ENCODE results near the gene RXRA.

GRCh38 chr9:134355158-134355557 lies 28.9 kb downstream of the RXRA start:
- TF ChIP-seq MYC (IDR thresholded peaks at IDR 0.05; ENCODE audit: insufficient read depth, insufficient read length, insufficient replicate concordance, low read length, severe bottlenecking) (no peak), RAD21 (IDR thresholded peaks at IDR 0.05; ENCODE audit: insufficient read depth, low read depth, low read length) (no peak), CTCF (IDR thresholded peaks at IDR 0.05 in 2 of 3, conservative IDR thresholded peaks at IDR 0.05 in 1 of 3; ENCODE audit: control insufficient read depth in 2 of 3, extremely low read depth in 1 of 3, insufficient read depth in 1 of 3, low read depth in 3 of 3, low read length in 3 of 3) (no peak), POLR2A (IDR thresholded peaks at IDR 0.05; ENCODE audit: low read depth, low read length) (no peak), NFIC (IDR thresholded peaks at IDR 0.05; ENCODE audit: low read depth, low read length) (no peak), SPI1 (IDR thresholded peaks at IDR 0.05; ENCODE audit: borderline replicate concordance, insufficient read depth, low read depth, low read length) (no peak), SREBF2 (IDR thresholded peaks at IDR 0.05; ENCODE audit: low read length) (no peak), RCOR1 (conservative IDR thresholded peaks at IDR 0.05; ENCODE audit: low read depth, low read length) (no peak), CEBPB (IDR thresholded peaks at IDR 0.05; ENCODE audit: borderline replicate concordance in 1 of 2, low read depth in 2 of 2, low read length in 2 of 2) (no peak), JUND (IDR thresholded peaks at IDR 0.05; ENCODE audit: low read depth, low read length) (no peak), RAD51 (IDR thresholded peaks at IDR 0.05) (no peak), NRF1 (conservative IDR thresholded peaks at IDR 0.05; ENCODE audit: low read depth, low read length) (no peak), POLR2AphosphoS5 (IDR thresholded peaks at IDR 0.05; ENCODE audit: low read length) (no peak)
- TF ChIP-seq, protein P1, sequence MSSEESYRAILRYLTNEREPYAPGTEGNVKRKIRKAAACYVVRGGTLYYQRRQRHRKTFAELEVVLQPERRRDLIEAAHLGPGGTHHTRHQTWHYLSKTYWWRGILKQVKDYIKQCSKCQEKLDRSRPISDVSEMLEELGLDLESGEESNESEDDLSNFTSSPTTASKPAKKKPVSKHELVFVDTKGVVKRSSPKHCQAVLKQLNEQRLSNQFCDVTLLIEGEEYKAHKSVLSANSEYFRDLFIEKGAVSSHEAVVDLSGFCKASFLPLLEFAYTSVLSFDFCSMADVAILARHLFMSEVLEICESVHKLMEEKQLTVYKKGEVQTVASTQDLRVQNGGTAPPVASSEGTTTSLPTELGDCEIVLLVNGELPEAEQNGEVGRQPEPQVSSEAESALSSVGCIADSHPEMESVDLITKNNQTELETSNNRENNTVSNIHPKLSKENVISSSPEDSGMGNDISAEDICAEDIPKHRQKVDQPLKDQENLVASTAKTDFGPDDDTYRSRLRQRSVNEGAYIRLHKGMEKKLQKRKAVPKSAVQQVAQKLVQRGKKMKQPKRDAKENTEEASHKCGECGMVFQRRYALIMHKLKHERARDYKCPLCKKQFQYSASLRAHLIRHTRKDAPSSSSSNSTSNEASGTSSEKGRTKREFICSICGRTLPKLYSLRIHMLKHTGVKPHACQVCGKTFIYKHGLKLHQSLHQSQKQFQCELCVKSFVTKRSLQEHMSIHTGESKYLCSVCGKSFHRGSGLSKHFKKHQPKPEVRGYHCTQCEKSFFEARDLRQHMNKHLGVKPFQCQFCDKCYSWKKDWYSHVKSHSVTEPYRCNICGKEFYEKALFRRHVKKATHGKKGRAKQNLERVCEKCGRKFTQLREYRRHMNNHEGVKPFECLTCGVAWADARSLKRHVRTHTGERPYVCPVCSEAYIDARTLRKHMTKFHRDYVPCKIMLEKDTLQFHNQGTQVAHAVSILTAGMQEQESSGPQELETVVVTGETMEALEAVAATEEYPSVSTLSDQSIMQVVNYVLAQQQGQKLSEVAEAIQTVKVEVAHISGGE (CRISPR knock-in tag; IDR thresholded peaks at IDR 0.05): no peak

Data from GM12878 (cell line).